HepG2 (cell line): ENCODE measurements around the gene MAGT1. TPM values are rescaled to one million over a fixed set of nuclear protein-coding genes. Genes with fewer than 3 reads are reported as not detected.
A peak's percentile ranks its signal among the peaks of the same experiment; 100 is the strongest.

ENCODE experiments used
- AGO1 ChIP-seq: fragments of 200-400 bp; formaldehyde crosslinking; IDR thresholded peaks from 2 replicates; pipeline ENCODE4 v1.6.1; 2017; ENCODE audit warnings: mild to moderate bottlenecking, low read depth, low read length, moderate library complexity; ENCODE audit not compliant: poor library complexity, severe bottlenecking
- AHR ChIP-seq: IDR thresholded peaks from 2 replicates; pipeline ENCODE4 v1.6.1; 2018; ENCODE audit warnings: missing genetic modification reagents, missing compliant biosample characterization
- AKNA ChIP-seq: sonication (generic); formaldehyde crosslinking; IDR thresholded peaks from 2 replicates; pipeline ENCODE4 v1.4.0; 2020; ENCODE audit warnings: missing genetic modification reagents, borderline replicate concordance
- ARHGAP35 ChIP-seq: sonication (generic); formaldehyde crosslinking; IDR thresholded peaks from 2 replicates; pipeline ENCODE4 v1.9.0; 2022; ENCODE audit warnings: mild to moderate bottlenecking, inconsistent platforms, moderate library complexity, missing genetic modification reagents, borderline replicate concordance
- CREM ChIP-seq, 2 experiments: sonication (generic) in 1 of 2; formaldehyde crosslinking in 1 of 2; IDR thresholded peaks; 2 replicates each; pipeline versions ENCODE4 v1.4.0 to v1.6.1; 2016 to 2020; ENCODE audit warnings: antibody characterized with exemption in 1 of 2, mild to moderate bottlenecking in 1 of 2, missing genetic modification reagents in 1 of 2
- ELF4 ChIP-seq: sonication (generic); formaldehyde crosslinking; IDR thresholded peaks from 2 replicates; pipeline ENCODE4 v1.5.0; 2020; ENCODE audit warnings: missing genetic modification reagents, mild to moderate bottlenecking, moderate library complexity, borderline replicate concordance
- HNF1B ChIP-seq: sonication (generic); formaldehyde crosslinking; IDR thresholded peaks from 2 replicates; pipeline ENCODE4 v1.5.1; 2020; ENCODE audit warnings: mild to moderate bottlenecking, moderate library complexity, missing genetic modification reagents
- IKZF5 ChIP-seq: IDR thresholded peaks from 2 replicates; pipeline ENCODE4 v1.6.1; 2018; ENCODE audit warnings: missing genetic modification reagents, mild to moderate bottlenecking, missing compliant biosample characterization
- NFYB ChIP-seq: sonication (generic); formaldehyde crosslinking; IDR thresholded peaks from 2 replicates; pipeline ENCODE4 v1.4.0; 2020; ENCODE audit warnings: missing genetic modification reagents
- NR2F1 ChIP-seq, 2 experiments: fragments of 450-650 bp in 1 of 2; formaldehyde crosslinking in 1 of 2; IDR thresholded peaks; 2 replicates each; pipeline versions ENCODE4 v1.5.0 to v1.6.1; 2016 to 2020; ENCODE audit warnings: mild to moderate bottlenecking in 1 of 2, missing compliant biosample characterization in 1 of 2, missing genetic modification reagents in 1 of 2, moderate library complexity in 1 of 2
- SIX1 ChIP-seq: sonication (generic); formaldehyde crosslinking; IDR thresholded peaks from 2 replicates; pipeline ENCODE4 v1.4.0; 2020; ENCODE audit warnings: missing genetic modification reagents, borderline replicate concordance
- SRY ChIP-seq: sonication (generic); formaldehyde crosslinking; IDR thresholded peaks from 2 replicates; pipeline ENCODE4 v1.8.0; 2022; ENCODE audit warnings: mild to moderate bottlenecking, missing genetic modification reagents
- TEAD2 ChIP-seq: sonication (generic); formaldehyde crosslinking; IDR thresholded peaks from 2 replicates; pipeline ENCODE4 v1.9.0; 2021; ENCODE audit warnings: missing genetic modification reagents
- TRIM24 ChIP-seq: sonication (generic); formaldehyde crosslinking; IDR thresholded peaks from 2 replicates; pipeline ENCODE4 v1.8.0; 2022; ENCODE audit warnings: mild to moderate bottlenecking, missing genetic modification reagents
- ZNF264 ChIP-seq: sonication (generic); formaldehyde crosslinking; IDR thresholded peaks from 2 replicates; pipeline ENCODE4 v1.4.0; 2020; ENCODE audit warnings: missing genetic modification reagents
- ZNF740 ChIP-seq: sonication (generic); formaldehyde crosslinking; IDR thresholded peaks from 2 replicates; pipeline ENCODE4 v1.4.0; 2020; ENCODE audit warnings: missing genetic modification reagents
- ZNF841 ChIP-seq: sonication (generic); formaldehyde crosslinking; IDR thresholded peaks from 2 replicates; pipeline ENCODE4 v1.8.1; 2023; ENCODE audit warnings: missing genetic modification reagents, borderline replicate concordance
- ZNF879 ChIP-seq: sonication (generic); formaldehyde crosslinking; IDR thresholded peaks from 2 replicates; pipeline ENCODE4 v1.8.1; 2023; ENCODE audit warnings: missing genetic modification reagents
- ZXDC ChIP-seq: sonication (generic); formaldehyde crosslinking; IDR thresholded peaks from 2 replicates; pipeline ENCODE4 v1.5.0; 2020; ENCODE audit warnings: mild to moderate bottlenecking, missing genetic modification reagents
- polyA plus RNA-seq, 8 experiments: library from polyadenylated mRNA; depleted of rRNA in 3 of 8; stranded (reverse) in 7 of 8; unstranded in 1 of 8; fragments of >200 nt; fragmentation: Illumina TruSeq in 4 of 8; extraction: Trizol in 4 of 8; gene quantifications; 2 replicates each; pipeline versions ENCODE4 v1.2.1 to v1.2.3, GENCODE V29; 2011 to 2016; ENCODE audit warnings: low read depth in 4 of 8, missing spikeins in 1 of 8, mixed read lengths in 1 of 8; ENCODE audit not compliant: insufficient read depth in 1 of 8
- total RNA-seq, 5 experiments: library from RNA; depleted of rRNA; stranded (reverse); fragments of >200 nt; fragmentation: Illumina TruSeq; extraction: Trizol; gene quantifications; 2 replicates each; pipeline ENCODE4 v1.2.3, GENCODE V29; 2016; ENCODE audit warnings: low read depth in 1 of 5

MAGT1 gene
- total and polyA plus RNA-seq, 2 of the 13 experiments (the other 11 are each of a cell fraction or from before 2014, with no cell fraction given): 38.0 to 75.0 TPM

GRCh38 chrX:77788050-77788449, 107.2 kb downstream of the MAGT1 start (continued):
- TF ChIP-seq AKNA (CRISPR knock-in tag) (no peak), ARHGAP35 (CRISPR knock-in tag) (no peak), SRY (no peak), NR2F1 (CRISPR knock-in tag; IDR thresholded peaks at IDR 0.05) (no peak), ZNF264 (CRISPR knock-in tag) (no peak), TRIM24 (CRISPR knock-in tag) (no peak), NFYB (CRISPR knock-in tag) (peak; percentile 79), TEAD2 (CRISPR knock-in tag) (no peak), ZNF879 (CRISPR knock-in tag) (no peak), AHR (CRISPR knock-in tag) (no peak), SIX1 (CRISPR knock-in tag) (no peak), CREM (IDR thresholded peaks at IDR 0.05) (0 out of 2 replicates have a peak, but pooled peaks have one; percentile 25), CREM (CRISPR knock-in tag; IDR thresholded peaks at IDR 0.05) (no peak), IKZF5 (no peak), ZNF740 (CRISPR knock-in tag) (no peak), ZXDC (CRISPR knock-in tag) (no peak), AGO1 (no peak), ZNF841 (CRISPR knock-in tag) (no peak), ELF4 (CRISPR knock-in tag) (no peak), HNF1B (no peak)
